Astrocyte of the spinal cord (primary cell): ENCODE results near the gene BOD1L1.

Experiments
- DNase-seq: peaks from one replicate; pipeline ENCODE4 v3.0.0; 2011; ENCODE audit warnings: low read depth, low spot score
- H3K4me3 ChIP-seq: 2 replicates; pipeline ENCODE4 v1.5.1; 2011; ENCODE audit warnings: low read depth, mild to moderate bottlenecking, low read length, moderate library complexity
- CTCF ChIP-seq: IDR thresholded peaks from 2 replicates; pipeline ENCODE4 v1.5.1; 2012; ENCODE audit warnings: low read depth, mild to moderate bottlenecking, low read length, inconsistent platforms
- in situ Hi-C: cut with HindIII; loops from 2 replicates; pipeline ENCODE4 v1.10.0; 2017; ENCODE audit warnings: low sequenced_read_pairs

The BOD1L1 gene

GRCh38 chr4:13541176-13541604, 86.3 kb downstream of the BOD1L1 start:
- no peak overlapping the region for H3K4me3 ChIP-seq
- TF ChIP-seq CTCF = no peak
- in situ Hi-C loops = no loop called here
- no peak for DNase-seq

- H3K4me3 ChIP-seq = no peak overlapping the region
- in situ Hi-C loops = no loop called here
- no peak for DNase-seq
- TF ChIP-seq CTCF = no peak
Measured at GRCh38 chr4:13540446-13541175, 86.9 kb downstream of the BOD1L1 start.

GRCh38 chr4:13539619-13540445, 87.7 kb downstream of the BOD1L1 start:
- no peak for DNase-seq

GRCh38 chr4:13539047-13539618, 88.4 kb downstream of the BOD1L1 start:
- in situ Hi-C loops = no loop called here
- no peak for DNase-seq
- TF ChIP-seq CTCF = no peak

More at GRCh38 chr4:13539619-13540445, 87.7 kb downstream of the BOD1L1 start:
- in situ Hi-C loops = no loop called here
- no peak overlapping the region for H3K4me3 ChIP-seq
- no peak for TF ChIP-seq CTCF

GRCh38 chr4:13538427-13538973, 89.0 kb downstream of the BOD1L1 start:
- DNase-seq = no peak
- TF ChIP-seq CTCF = no peak
- in situ Hi-C loops = no loop called here
- no peak overlapping the region for H3K4me3 ChIP-seq

More at GRCh38 chr4:13539047-13539618, 88.4 kb downstream of the BOD1L1 start:
- H3K4me3 ChIP-seq = no peak overlapping the region

GRCh38 chr4:13537832-13538177, 89.7 kb downstream of the BOD1L1 start:
- DNase-seq = no peak
- in situ Hi-C loops = no loop called here
- H3K4me3 ChIP-seq = no peak overlapping the region
- TF ChIP-seq CTCF = no peak
